Neural cell (in vitro differentiated cells): ENCODE data around the gene HDAC7. TPM values are rescaled to one million over a fixed set of nuclear protein-coding genes. Genes with fewer than 3 reads are reported as not detected.

Experiments
- H2AFZ ChIP-seq: fragments of 200-600, 300-800 bp; sonication (generic), shearing (Covaris generic); 2 replicates; pipeline ENCODE4 v1.6.0; 2014; ENCODE audit warnings: low read depth, mild to moderate bottlenecking, antibody characterized with exemption, low read length, moderate library complexity
- H3F3A ChIP-seq: fragments of 200-600 bp; shearing (Covaris generic); 2 replicates; pipeline ENCODE4 v1.6.1; 2016; ENCODE audit warnings: mild to moderate bottlenecking, moderate library complexity, mixed read lengths, antibody characterized with exemption, low read length; ENCODE audit not compliant: insufficient read depth, poor library complexity, severe bottlenecking
- H3K27ac ChIP-seq: fragments of 200-600, 300-800 bp; sonication (generic), shearing (Covaris generic); 2 replicates; pipeline ENCODE4 v1.5.1; 2014; ENCODE audit warnings: mild to moderate bottlenecking, low read length, moderate library complexity
- H3K27me3 ChIP-seq: fragments of 300-800, 200-600 bp; sonication (generic), shearing (Covaris generic); 2 replicates; pipeline ENCODE4 v1.6.0; 2014; ENCODE audit warnings: mild to moderate bottlenecking, low read depth, low read length, moderate library complexity; ENCODE audit not compliant: insufficient read depth
- H3K36me3 ChIP-seq: fragments of 300-800, 200-600 bp; sonication (generic), shearing (Covaris generic); 2 replicates; pipeline ENCODE4 v1.5.1; 2014; ENCODE audit warnings: mild to moderate bottlenecking, antibody characterized with exemption, low read length, moderate library complexity; ENCODE audit not compliant: insufficient read depth
- H3K4me2 ChIP-seq: fragments of 300-800, 200-600 bp; sonication (generic), shearing (Covaris generic); 2 replicates; pipeline ENCODE4 v1.6.0; 2014; ENCODE audit warnings: mild to moderate bottlenecking, low read length
- H3K4me3 ChIP-seq: fragments of 300-800, 200-600 bp; sonication (generic), shearing (Covaris generic); 2 replicates; pipeline ENCODE4 v1.5.1; 2014; ENCODE audit warnings: mild to moderate bottlenecking, low read length, moderate library complexity
- H3K79me2 ChIP-seq: fragments of 200-600 bp; shearing (Covaris generic); replicated peaks from 2 replicates; pipeline ENCODE4 v1.6.0; 2014; ENCODE audit warnings: mild to moderate bottlenecking, low read length, moderate library complexity; ENCODE audit not compliant: insufficient read depth
- H3K9ac ChIP-seq: fragments of 300-800, 200-600 bp; sonication (generic), shearing (Covaris generic); 2 replicates; pipeline ENCODE4 v1.6.1; 2016; ENCODE audit warnings: mild to moderate bottlenecking, low read length, mixed read lengths
- H3K9me2 ChIP-seq: fragments of 200-600 bp; shearing (Covaris generic); 2 replicates; pipeline ENCODE4 v1.6.1; 2016; ENCODE audit warnings: mild to moderate bottlenecking, low read length, mixed read lengths; ENCODE audit not compliant: insufficient read depth
- H3K9me3 ChIP-seq: fragments of 200-600, 300-800 bp; sonication (generic), shearing (Covaris generic); 2 replicates; pipeline ENCODE4 v1.6.1; 2016; ENCODE audit warnings: mild to moderate bottlenecking, mixed run types, low read length, moderate library complexity, mixed read lengths
- H4K20me1 ChIP-seq: fragments of 200-600 bp; shearing (Covaris generic); 2 replicates; pipeline ENCODE4 v1.6.1; 2016; ENCODE audit warnings: mild to moderate bottlenecking, mixed run types; ENCODE audit not compliant: insufficient read depth
- CTCF ChIP-seq: fragments of 450-650 bp; IDR thresholded peaks from 2 replicates; pipeline ENCODE4 v1.5.1; 2014; ENCODE audit warnings: antibody characterized with exemption, mild to moderate bottlenecking, moderate library complexity; ENCODE audit not compliant: poor library complexity, severe bottlenecking
- EP300 ChIP-seq: fragments of 450-650 bp; conservative IDR thresholded peaks from 2 replicates; pipeline ENCODE4 v1.6.1; 2014; ENCODE audit warnings: antibody characterized with exemption, mild to moderate bottlenecking, moderate library complexity; ENCODE audit not compliant: poor library complexity, severe bottlenecking
- EZH2 ChIP-seq: fragments of 200-600, 300-800 bp; shearing (Covaris generic), sonication (generic); IDR thresholded peaks from 2 replicates; pipeline ENCODE4 v1.6.1; 2014; ENCODE audit warnings: antibody characterized with exemption, low read length, borderline replicate concordance, mild to moderate bottlenecking; ENCODE audit not compliant: insufficient read depth, poor library complexity, severe bottlenecking
- MXI1 ChIP-seq: fragments of 450-650 bp; conservative IDR thresholded peaks from 2 replicates; pipeline ENCODE4 v1.6.1; 2014; ENCODE audit warnings: antibody characterized with exemption, mild to moderate bottlenecking; ENCODE audit not compliant: poor library complexity, severe bottlenecking
- POLR2AphosphoS5 ChIP-seq: IDR thresholded peaks from 2 replicates; pipeline ENCODE4 v1.6.1; 2012
- RAD21 ChIP-seq: fragments of 450-650 bp; conservative IDR thresholded peaks from 2 replicates; pipeline ENCODE4 v1.6.1; 2014; ENCODE audit warnings: antibody characterized with exemption, mild to moderate bottlenecking, moderate library complexity
- REST ChIP-seq: IDR thresholded peaks from 2 replicates; pipeline ENCODE4 v1.6.1; 2012; ENCODE audit warnings: borderline replicate concordance
- SMC3 ChIP-seq: fragments of 450-650 bp; conservative IDR thresholded peaks from 2 replicates; pipeline ENCODE4 v1.6.1; 2014; ENCODE audit warnings: antibody characterized with exemption, mild to moderate bottlenecking, moderate library complexity; ENCODE audit not compliant: poor library complexity
- TAF1 ChIP-seq: IDR thresholded peaks from 2 replicates; pipeline ENCODE4 v1.6.1; 2012; ENCODE audit warnings: low read depth
- polyA plus RNA-seq: library from polyadenylated mRNA; depleted of rRNA; stranded (reverse); fragments of >200 nt; gene quantifications from 2 replicates; pipeline ENCODE4 v1.2.3, GENCODE V29; 2014

The HDAC7 gene
- polyA plus RNA-seq, 1 donor from 2014 or later = 30.2 TPM

GRCh38 chr12:47863467-47863866 lies 43.8 kb upstream of the HDAC7 start:
- H3K9ac ChIP-seq = no peak overlapping the region
- H3F3A ChIP-seq = no peaks in the 10 kb centered on the region
- H3K4me3 ChIP-seq = no peak overlapping the region
- H3K9me3 ChIP-seq = no peaks in the 10 kb centered on the region
- no peak overlapping the region for H2AFZ ChIP-seq
- no peaks in the 10 kb centered on the region for H3K36me3 ChIP-seq
- TF ChIP-seq MXI1 (no peak), EP300 (no peak), SMC3 (no peak), EZH2 (no peak), POLR2AphosphoS5 (no peak), REST (no peak), CTCF (no peak), RAD21 (no peak), TAF1 (no peak)
- no peak overlapping the region for H3K4me2 ChIP-seq
- no peaks in the 10 kb centered on the region for H3K9me2 ChIP-seq
- H3K27ac ChIP-seq = no peak overlapping the region
- H3K79me2 ChIP-seq = no peaks in the 10 kb centered on the region
- no peaks in the 10 kb centered on the region for H3K27me3 ChIP-seq
- no peaks in the 10 kb centered on the region for H4K20me1 ChIP-seq

GRCh38 chr12:47862881-47863280 lies 43.2 kb upstream of the HDAC7 start:
- H2AFZ ChIP-seq = no peak overlapping the region
- H3K27ac ChIP-seq = no peak overlapping the region
- H3K9me2 ChIP-seq = no peaks in the 10 kb centered on the region
- H3K79me2 ChIP-seq = no peaks in the 10 kb centered on the region
- no peak overlapping the region for H3K9ac ChIP-seq
- H3K27me3 ChIP-seq = no peaks in the 10 kb centered on the region
- H3K4me2 ChIP-seq = no peak overlapping the region
- no peaks in the 10 kb centered on the region for H3F3A ChIP-seq
- H3K36me3 ChIP-seq = no peaks in the 10 kb centered on the region
- no peaks in the 10 kb centered on the region for H3K9me3 ChIP-seq
- no peaks in the 10 kb centered on the region for H4K20me1 ChIP-seq
- TF ChIP-seq REST = no peak
- TF ChIP-seq POLR2AphosphoS5 = no peak
- TF ChIP-seq RAD21 = no peak
- no peak for TF ChIP-seq EP300
- TF ChIP-seq TAF1 = no peak
- no peak for TF ChIP-seq MXI1
- no peak for TF ChIP-seq SMC3
- TF ChIP-seq EZH2 = no peak
- no peak for TF ChIP-seq CTCF
- no peak overlapping the region for H3K4me3 ChIP-seq
